PC-9 (cell line): ENCODE measurements around the gene GPER1.

ENCODE experiments used
- EZH2 ChIP-seq: fragments of 200-600 bp; sonication (generic); IDR thresholded peaks from 2 replicates; pipeline ENCODE4 v1.8.0; 2017; ENCODE audit warnings: antibody characterized with exemption, low read depth
- TF ChIP-seq, protein P1 (sequence below): fragments of 200-600 bp; sonication (generic); conservative IDR thresholded peaks from 2 replicates; pipeline ENCODE4 v1.6.1; 2017; ENCODE audit warnings: mixed run types, antibody characterized with exemption, mild to moderate bottlenecking, moderate library complexity

DNA sequence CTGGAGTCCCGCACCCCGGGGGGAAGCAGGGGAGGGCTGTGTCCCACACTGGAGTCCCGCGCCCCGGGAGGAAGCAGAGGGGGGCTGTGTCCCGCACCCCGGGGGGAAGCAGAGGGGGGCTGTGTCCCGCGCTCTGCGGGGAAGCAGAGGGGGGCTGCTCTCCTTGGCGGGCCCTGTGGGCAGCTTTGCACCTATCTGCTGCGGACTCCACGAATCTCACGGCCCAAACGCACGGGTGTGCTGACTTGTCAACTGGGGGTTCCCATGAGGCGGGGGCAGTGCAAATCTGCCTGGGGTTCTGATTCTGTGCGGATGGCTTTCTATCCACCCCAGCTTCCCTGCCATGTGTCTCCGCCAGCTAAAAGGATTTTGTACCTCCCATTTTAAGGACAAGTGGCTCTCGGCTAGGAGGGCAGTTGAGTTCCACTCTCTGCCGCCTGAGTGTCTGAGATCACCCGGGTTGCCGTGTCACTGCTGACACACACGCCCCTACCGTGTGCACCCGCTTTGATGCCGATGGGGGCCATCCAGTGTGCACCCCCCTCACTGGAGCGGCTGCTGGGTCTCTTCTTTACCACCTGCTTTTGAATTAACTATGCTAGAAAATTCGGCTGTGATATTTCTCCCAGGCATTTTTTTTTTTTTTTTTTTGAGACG lies 20.5 kb downstream of the GPER1 start:
- no peak for TF ChIP-seq EZH2
- TF ChIP-seq, protein P1, sequence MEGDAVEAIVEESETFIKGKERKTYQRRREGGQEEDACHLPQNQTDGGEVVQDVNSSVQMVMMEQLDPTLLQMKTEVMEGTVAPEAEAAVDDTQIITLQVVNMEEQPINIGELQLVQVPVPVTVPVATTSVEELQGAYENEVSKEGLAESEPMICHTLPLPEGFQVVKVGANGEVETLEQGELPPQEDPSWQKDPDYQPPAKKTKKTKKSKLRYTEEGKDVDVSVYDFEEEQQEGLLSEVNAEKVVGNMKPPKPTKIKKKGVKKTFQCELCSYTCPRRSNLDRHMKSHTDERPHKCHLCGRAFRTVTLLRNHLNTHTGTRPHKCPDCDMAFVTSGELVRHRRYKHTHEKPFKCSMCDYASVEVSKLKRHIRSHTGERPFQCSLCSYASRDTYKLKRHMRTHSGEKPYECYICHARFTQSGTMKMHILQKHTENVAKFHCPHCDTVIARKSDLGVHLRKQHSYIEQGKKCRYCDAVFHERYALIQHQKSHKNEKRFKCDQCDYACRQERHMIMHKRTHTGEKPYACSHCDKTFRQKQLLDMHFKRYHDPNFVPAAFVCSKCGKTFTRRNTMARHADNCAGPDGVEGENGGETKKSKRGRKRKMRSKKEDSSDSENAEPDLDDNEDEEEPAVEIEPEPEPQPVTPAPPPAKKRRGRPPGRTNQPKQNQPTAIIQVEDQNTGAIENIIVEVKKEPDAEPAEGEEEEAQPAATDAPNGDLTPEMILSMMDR: no peak
